HCEC 1CT (cell line): ENCODE results near the gene ENDOU.

Experiments used
- DNase-seq: peaks from one replicate; pipeline ENCODE4 v3.0.0-alpha.2; 2017

The ENDOU gene

GRCh38 chr12:47757364-47757839 lies 32.1 kb upstream of the ENDOU start:
- no peak for DNase-seq

GRCh38 chr12:47755655-47756562 lies 30.6 kb upstream of the ENDOU start:
- no peak for DNase-seq

GRCh38 chr12:47754881-47755280 lies 29.6 kb upstream of the ENDOU start:
- no peak for DNase-seq

- DNase-seq = no peak
These were observed 28.8 kb upstream of the ENDOU start for GRCh38 chr12:47754126-47754525.

- no peak for DNase-seq
These were observed 28.0 kb upstream of the ENDOU start for GRCh38 chr12:47753021-47754001.

- peak; percentile 64 for DNase-seq
These were observed 27.3 kb upstream of the ENDOU start for GRCh38 chr12:47752552-47752951.

- DNase-seq = no peak
These were observed 26.8 kb upstream of the ENDOU start for GRCh38 chr12:47752121-47752520.

GRCh38 chr12:47751561-47751960 lies 26.3 kb upstream of the ENDOU start:
- DNase-seq = no peak

GRCh38 chr12:47750916-47751470 lies 25.7 kb upstream of the ENDOU start:
- no peak for DNase-seq

GRCh38 chr12:47750229-47750798 lies 25.0 kb upstream of the ENDOU start:
- DNase-seq = no peak

- no peak for DNase-seq
These were observed 23.6 kb upstream of the ENDOU start for GRCh38 chr12:47748899-47749298.

GRCh38 chr12:47748507-47748828 lies 23.2 kb upstream of the ENDOU start:
- no peak for DNase-seq

GRCh38 chr12:47747596-47748506 lies 22.6 kb upstream of the ENDOU start:
- DNase-seq = no peak

- DNase-seq = no peak
These were observed 21.8 kb upstream of the ENDOU start for GRCh38 chr12:47747126-47747525.

- no peak for DNase-seq
These were observed 21.2 kb upstream of the ENDOU start for GRCh38 chr12:47746523-47746922.

- DNase-seq = no peak
These were observed 20.8 kb upstream of the ENDOU start for GRCh38 chr12:47746073-47746472.

GRCh38 chr12:47745485-47746041 lies 20.3 kb upstream of the ENDOU start:
- no peak for DNase-seq

GRCh38 chr12:47744778-47745436 lies 19.6 kb upstream of the ENDOU start:
- DNase-seq = no peak

- no peak for DNase-seq
These were observed 18.8 kb upstream of the ENDOU start for GRCh38 chr12:47744005-47744651.

- no peak for DNase-seq
These were observed 18.1 kb upstream of the ENDOU start for GRCh38 chr12:47743311-47743860.
